Thyroid gland (tissue), 4 donors: ENCODE data around the gene CSNK1D. TPM values are rescaled to one million over a fixed set of nuclear protein-coding genes. Genes with fewer than 3 reads are reported as not detected.

ENCODE experiments used
- DNase-seq, 2 donors: peaks; one replicate each; pipeline ENCODE4 v3.0.0-alpha.2; 2019
- H3K27ac ChIP-seq, 3 donors: fragments of 200-600 bp; sonication (generic); 1 replicate in 2 of 3; 2 replicates in 1 of 3; pipeline ENCODE4 v1.5.1; 2016 to 2019; ENCODE audit warnings: mild to moderate bottlenecking in 1 of 3, moderate library complexity in 1 of 3
- H3K27me3 ChIP-seq: fragments of 200-600 bp; sonication (generic); one replicate; pipeline ENCODE4 v1.5.1; 2019
- H3K36me3 ChIP-seq, 2 donors: fragments of 200-600 bp; sonication (generic); one replicate each; pipeline ENCODE4 v1.5.1; 2016 to 2019
- H3K4me1 ChIP-seq, 2 donors: fragments of 200-600 bp; sonication (generic); one replicate each; pipeline ENCODE4 v1.5.1; 2017 to 2019
- H3K4me3 ChIP-seq, 3 donors: fragments of 200-600 bp; sonication (generic); replicated peaks in 1 of 3; 1 replicate in 2 of 3; 2 replicates in 1 of 3; pipeline ENCODE4 v1.5.1; 2016; ENCODE audit warnings: mild to moderate bottlenecking in 1 of 3
- H3K9me3 ChIP-seq: fragments of 200-600 bp; sonication (generic); one replicate; pipeline ENCODE4 v1.5.1; 2017
- POLR2A ChIP-seq, 2 donors: fragments of 450-650 bp; IDR thresholded peaks; one replicate each; pipeline ENCODE4 v1.6.1; 2017; ENCODE audit warnings: antibody characterized with exemption in 2 of 2, mild to moderate bottlenecking in 2 of 2, moderate library complexity in 1 of 2
- whole genome bisulfite sequencing, 2 donors: methylation state at CpG; one replicate each; pipeline ENCODE4 v1.1.5; 2017; 5-methylcytosine and 5-hydroxymethylcytosine counted together
- intact Hi-C: fragments of 100-400 bp; cut with DNase I; formaldehyde crosslinking; loops from one replicate; pipeline ENCODE4 v1.15.1; 2023
- total RNA-seq, 4 donors: library from RNA; depleted of rRNA; stranded (reverse); fragments of >200 nt; gene quantifications; one replicate each; pipeline ENCODE4 v1.2.3, GENCODE V29; 2016
- TF ChIP-seq, protein P1 (sequence below), 6 experiments: fragments of 200-600 bp in 3 of 6; fragments of 450-650 bp in 3 of 6; sonication (generic) in 3 of 6; IDR thresholded peaks; one replicate each; pipeline ENCODE4 v1.5.1; 2016 to 2019; ENCODE audit warnings: antibody characterized with exemption in 6 of 6, mild to moderate bottlenecking in 2 of 6, inconsistent platforms in 1 of 6, moderate library complexity in 1 of 6

The CSNK1D gene
- total RNA-seq, 4 donors from 2014 or later: 47.3 to 91.2 (median 88.7) TPM

DNA sequence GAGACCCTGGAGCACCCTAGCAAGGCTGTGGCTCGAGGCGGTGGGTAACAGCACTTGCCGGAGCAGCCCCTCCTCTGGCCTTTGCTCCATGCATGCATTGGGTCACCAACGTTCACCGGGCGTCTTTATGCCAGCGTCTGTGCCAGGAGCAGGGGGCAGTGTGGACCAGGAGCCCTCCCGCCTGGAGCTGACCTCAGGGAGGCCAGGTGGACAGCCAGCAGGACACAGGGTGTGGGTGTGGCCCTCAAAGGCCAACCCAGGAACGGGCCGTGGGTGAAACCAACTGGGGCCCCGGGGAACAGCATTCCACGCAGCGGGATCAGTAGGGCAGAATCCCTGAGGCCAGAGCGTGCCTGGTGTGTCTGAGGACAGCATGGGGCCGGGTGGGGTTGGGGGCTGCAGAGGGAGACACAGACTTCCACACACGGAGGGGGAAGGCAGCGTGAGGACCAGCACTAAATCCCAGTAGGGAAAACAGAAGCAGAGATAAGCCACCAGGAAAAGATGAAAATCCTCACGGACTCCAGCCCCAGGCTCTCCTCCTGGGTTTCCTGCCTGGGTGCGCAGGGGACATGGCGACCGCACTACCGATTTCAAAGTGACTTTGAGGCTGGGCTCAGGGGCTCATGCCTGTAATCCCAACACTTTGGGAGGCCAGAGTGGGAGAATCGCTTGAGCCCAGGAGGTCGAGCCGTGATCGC, 46.8 kb upstream of the CSNK1D start:
- Histone ChIP-seq H3K27me3 (no peaks in the 10 kb centered on the region), H3K4me1 (peaks cover 0 to 5% of the 10 kb centered on the region in 2 donors), H3K4me3 (no peak overlapping the region), H3K36me3 (no peaks in the 10 kb centered on the region), H3K27ac (no peak overlapping the region), H3K9me3 (no peaks in the 10 kb centered on the region)
- intact Hi-C loops: loop anchor here (2.0 to 5.0 kb wide), 3 partner anchors 83 to 293 kb away; no protein-coding TSS in a partner anchor
- 75 to 84% methylated on average over 17 to 23 of the region's 26 CpGs for WGBS, 2 donors
- DNase-seq: no peak
- TF ChIP-seq, protein P1, sequence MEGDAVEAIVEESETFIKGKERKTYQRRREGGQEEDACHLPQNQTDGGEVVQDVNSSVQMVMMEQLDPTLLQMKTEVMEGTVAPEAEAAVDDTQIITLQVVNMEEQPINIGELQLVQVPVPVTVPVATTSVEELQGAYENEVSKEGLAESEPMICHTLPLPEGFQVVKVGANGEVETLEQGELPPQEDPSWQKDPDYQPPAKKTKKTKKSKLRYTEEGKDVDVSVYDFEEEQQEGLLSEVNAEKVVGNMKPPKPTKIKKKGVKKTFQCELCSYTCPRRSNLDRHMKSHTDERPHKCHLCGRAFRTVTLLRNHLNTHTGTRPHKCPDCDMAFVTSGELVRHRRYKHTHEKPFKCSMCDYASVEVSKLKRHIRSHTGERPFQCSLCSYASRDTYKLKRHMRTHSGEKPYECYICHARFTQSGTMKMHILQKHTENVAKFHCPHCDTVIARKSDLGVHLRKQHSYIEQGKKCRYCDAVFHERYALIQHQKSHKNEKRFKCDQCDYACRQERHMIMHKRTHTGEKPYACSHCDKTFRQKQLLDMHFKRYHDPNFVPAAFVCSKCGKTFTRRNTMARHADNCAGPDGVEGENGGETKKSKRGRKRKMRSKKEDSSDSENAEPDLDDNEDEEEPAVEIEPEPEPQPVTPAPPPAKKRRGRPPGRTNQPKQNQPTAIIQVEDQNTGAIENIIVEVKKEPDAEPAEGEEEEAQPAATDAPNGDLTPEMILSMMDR (IDR thresholded peaks at IDR 0.05): no peak
- no peak for TF ChIP-seq POLR2A (IDR thresholded peaks at IDR 0.05)

DNA sequence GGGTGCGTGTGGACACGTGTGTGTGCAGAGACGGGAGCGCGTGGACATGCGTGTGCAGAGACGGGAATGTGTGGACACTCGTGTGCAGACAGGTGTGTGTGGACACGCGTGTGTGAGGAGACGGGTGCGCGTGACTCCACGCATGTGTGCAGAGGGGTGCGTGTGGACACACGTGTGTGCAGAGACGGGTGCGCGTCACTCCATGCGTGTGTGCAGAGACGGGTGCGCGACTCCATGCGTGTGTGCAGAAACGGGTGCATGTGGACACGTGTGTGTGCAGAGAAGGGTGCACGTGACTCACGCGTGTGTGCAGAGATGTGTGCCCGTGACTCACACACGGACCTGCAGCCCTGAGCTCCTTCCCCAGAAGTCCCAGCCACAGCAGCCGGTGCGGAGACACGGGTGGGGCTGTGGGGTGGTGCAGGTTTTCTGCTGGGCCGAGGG, 46.1 kb upstream of the CSNK1D start:
- no peak for DNase-seq
- H3K9me3 ChIP-seq: no peaks in the 10 kb centered on the region
- intact Hi-C loops: loop anchor here (2.0 to 5.0 kb wide), 3 partner anchors 82 to 292 kb away; no protein-coding TSS in a partner anchor
- no peaks in the 10 kb centered on the region for H3K27me3 ChIP-seq
- TF ChIP-seq, protein P1 (IDR thresholded peaks at IDR 0.05): no peak
- no peak for TF ChIP-seq POLR2A (IDR thresholded peaks at IDR 0.05)
- H3K4me1 ChIP-seq: peaks cover 0 to 5% of the 10 kb centered on the region in 2 donors
- H3K27ac ChIP-seq: no peak overlapping the region
- no peaks in the 10 kb centered on the region for H3K36me3 ChIP-seq
- H3K4me3 ChIP-seq: no peak overlapping the region
- WGBS, 2 donors: 90 to 93% methylated on average over 34 to 35 of the region's 35 CpGs

DNA sequence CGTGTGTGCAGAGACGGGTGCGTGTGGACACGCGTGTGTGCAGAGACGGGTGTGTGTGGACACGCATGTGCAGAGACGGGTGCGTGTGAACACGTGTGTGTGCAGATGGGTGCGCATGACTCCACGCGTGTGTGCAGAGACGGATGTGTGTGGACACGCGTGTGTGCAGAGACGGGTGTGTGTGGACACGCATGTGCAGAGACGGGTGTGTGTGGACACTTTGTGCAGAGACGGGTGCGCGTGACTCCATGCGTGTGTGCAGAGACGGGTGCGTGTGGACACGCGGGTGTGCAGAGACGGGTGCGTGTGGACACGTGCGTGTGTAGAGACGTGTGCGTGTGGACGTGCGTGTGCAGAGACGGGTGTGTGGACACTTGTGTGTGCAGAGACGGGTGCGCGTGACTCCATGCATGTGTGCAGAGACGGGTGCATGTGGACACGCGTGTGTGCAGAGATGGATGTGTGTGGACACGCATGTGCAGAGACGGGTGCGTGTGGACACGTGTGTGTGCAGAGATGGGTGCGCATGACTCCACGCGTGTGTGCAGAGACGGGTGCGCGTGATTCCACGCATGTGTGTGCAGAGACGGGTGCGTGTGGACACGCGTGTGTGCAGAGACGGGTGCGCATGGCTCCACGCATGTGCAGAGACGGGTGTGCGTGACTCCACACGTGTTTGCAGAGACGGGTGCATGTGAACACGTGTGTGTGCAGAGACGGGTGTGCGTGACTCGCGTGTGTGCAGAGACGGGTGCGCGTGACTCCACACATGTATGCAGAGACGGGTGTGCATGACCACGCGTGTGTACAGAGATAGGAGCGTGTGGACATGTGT, 45.5 kb upstream of the CSNK1D start:
- no peaks in the 10 kb centered on the region for H3K27me3 ChIP-seq
- H3K4me3 ChIP-seq: no peak overlapping the region
- no peak overlapping the region for H3K27ac ChIP-seq
- H3K36me3 ChIP-seq: no peaks in the 10 kb centered on the region
- intact Hi-C loops: no loop called here
- H3K9me3 ChIP-seq: no peaks in the 10 kb centered on the region
- no peak for TF ChIP-seq POLR2A (IDR thresholded peaks at IDR 0.05)
- TF ChIP-seq, protein P1 (IDR thresholded peaks at IDR 0.05): no peak
- DNase-seq: no peak
- WGBS, 2 donors: 92 to 93% methylated on average over 76 of the region's 76 CpGs
- H3K4me1 ChIP-seq: peaks cover 0 to 5% of the 10 kb centered on the region in 2 donors

DNA sequence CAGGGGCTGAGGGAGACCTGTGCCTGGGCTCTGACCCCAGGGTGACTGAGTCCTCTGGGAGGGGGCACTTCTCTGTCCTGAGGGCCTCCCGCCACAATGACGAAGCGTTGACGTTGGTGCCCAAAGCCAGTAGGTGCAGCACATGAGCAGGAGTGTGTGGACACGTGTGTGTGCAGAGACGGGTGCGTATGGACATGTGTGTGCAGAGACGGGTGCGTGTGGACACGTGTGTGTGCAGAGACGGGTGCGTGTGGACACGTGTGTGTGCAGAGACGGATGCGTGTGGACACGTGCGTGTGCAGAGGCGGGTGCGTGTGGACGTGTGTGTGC, 44.6 kb upstream of the CSNK1D start:
- no peak overlapping the region for H3K27ac ChIP-seq
- H3K36me3 ChIP-seq: no peaks in the 10 kb centered on the region
- peaks cover 0 to 5% of the 10 kb centered on the region in 2 donors for H3K4me1 ChIP-seq
- H3K4me3 ChIP-seq: no peak overlapping the region
- TF ChIP-seq POLR2A (IDR thresholded peaks at IDR 0.05): no peak
- TF ChIP-seq, protein P1 (IDR thresholded peaks at IDR 0.05): no peak
- intact Hi-C loops: no loop called here
- no peaks in the 10 kb centered on the region for H3K27me3 ChIP-seq
- DNase-seq: no peak
- 93 to 95% methylated on average over 20 of the region's 20 CpGs for WGBS, 2 donors
- H3K9me3 ChIP-seq: no peaks in the 10 kb centered on the region
